Spinal cord (tissue), 10 donors: ENCODE results near the gene CTNNA2. TPM values are rescaled to one million over a fixed set of nuclear protein-coding genes. Genes with fewer than 3 reads are reported as not detected.

Experiments
- DNase-seq, 6 donors: peaks; one replicate each; pipeline versions ENCODE4 v3.0.0 to v3.0.0-alpha.2; 2013 to 2015; ENCODE audit warnings: low spot score in 6 of 6, low read depth in 4 of 6
- H3K27ac ChIP-seq: one replicate; pipeline ENCODE4 v1.5.1; 2013; ENCODE audit warnings: low read depth, low read length, control low read depth
- H3K27me3 ChIP-seq: one replicate; pipeline ENCODE4 v1.6.1; 2013; ENCODE audit warnings: low read length; ENCODE audit not compliant: control insufficient read depth, insufficient read depth
- H3K36me3 ChIP-seq: one replicate; pipeline ENCODE4 v1.6.1; 2013; ENCODE audit warnings: low read length; ENCODE audit not compliant: control insufficient read depth, insufficient read depth
- H3K4me1 ChIP-seq: one replicate; pipeline ENCODE4 v1.6.1; 2013; ENCODE audit warnings: low read length; ENCODE audit not compliant: control insufficient read depth, insufficient read depth
- H3K4me3 ChIP-seq: one replicate; pipeline ENCODE4 v1.5.1; 2013; ENCODE audit warnings: low read depth, low read length, control low read depth
- H3K9me3 ChIP-seq: one replicate; pipeline ENCODE4 v1.6.1; 2013; ENCODE audit warnings: low read length; ENCODE audit not compliant: control insufficient read depth, insufficient read depth
- WGBS: methylation state at CpG from one replicate; pipeline ENCODE4 v1.1.5; 2013; ENCODE audit warnings: missing lambda C conversion rate; ENCODE audit not compliant: insufficient coverage; 5-methylcytosine and 5-hydroxymethylcytosine counted together
- polyA plus RNA-seq, 2 donors: library from polyadenylated mRNA; unstranded; fragments of 120-200 nt; gene quantifications; one replicate each; pipeline ENCODE4 v1.2.1, GENCODE V29; 2013; ENCODE audit not compliant: insufficient read length in 2 of 2
- total RNA-seq, 2 donors: library from RNA; depleted of rRNA in 1 of 2; stranded (reverse); fragments of 120-200 nt in 1 of 2; fragments of >200 nt in 1 of 2; gene quantifications; one replicate each; pipeline versions ENCODE4 v1.2.3 to v1.2.4, GENCODE V29; 2013 to 2014
- donor health status: healthy.

The CTNNA2 gene
- total and polyA plus RNA-seq, 4 donors = 42.4 to 117 (median 84.7) TPM

DNA sequence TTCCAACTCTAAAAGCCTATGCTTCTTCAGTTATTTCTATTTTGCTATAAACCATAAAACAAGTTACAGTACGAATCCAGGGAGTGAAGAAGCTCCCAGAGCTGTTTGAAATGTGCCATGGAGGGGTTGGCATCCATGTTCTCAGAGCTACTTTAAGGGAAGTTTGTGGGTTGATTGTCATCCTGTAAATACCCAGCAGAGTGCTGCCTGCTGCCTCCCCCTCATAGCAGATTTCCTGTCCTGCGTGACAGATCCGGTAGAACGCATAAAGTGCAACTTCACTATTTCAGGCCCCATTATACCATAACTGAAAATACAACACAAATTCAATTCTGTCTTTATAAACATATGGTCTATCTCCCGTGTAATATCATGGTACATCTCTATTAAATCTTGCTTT is 114.4 kb downstream of the CTNNA2 start:
- no peak for DNase-seq
- Histone ChIP-seq H3K4me3 (no peak overlapping the region), H3K9me3 (no peaks in the 10 kb centered on the region), H3K27me3 (no peaks in the 10 kb centered on the region), H3K27ac (no peak overlapping the region), H3K36me3 (no peaks in the 10 kb centered on the region), H3K4me1 (no peaks in the 10 kb centered on the region)
- WGBS = no CpG with 5 or more reads among the region's 5 CpGs

- DNase-seq = no peak
- 100% methylated on average over 1 of the region's 3 CpGs for WGBS
- Histone ChIP-seq H3K4me3 (no peak overlapping the region), H3K27me3 (no peaks in the 10 kb centered on the region), H3K9me3 (no peaks in the 10 kb centered on the region), H3K4me1 (no peaks in the 10 kb centered on the region), H3K36me3 (no peaks in the 10 kb centered on the region), H3K27ac (no peak overlapping the region)
Observed at GRCh38 chr2:79630060-79630459, 117.2 kb downstream of the CTNNA2 start.

DNA sequence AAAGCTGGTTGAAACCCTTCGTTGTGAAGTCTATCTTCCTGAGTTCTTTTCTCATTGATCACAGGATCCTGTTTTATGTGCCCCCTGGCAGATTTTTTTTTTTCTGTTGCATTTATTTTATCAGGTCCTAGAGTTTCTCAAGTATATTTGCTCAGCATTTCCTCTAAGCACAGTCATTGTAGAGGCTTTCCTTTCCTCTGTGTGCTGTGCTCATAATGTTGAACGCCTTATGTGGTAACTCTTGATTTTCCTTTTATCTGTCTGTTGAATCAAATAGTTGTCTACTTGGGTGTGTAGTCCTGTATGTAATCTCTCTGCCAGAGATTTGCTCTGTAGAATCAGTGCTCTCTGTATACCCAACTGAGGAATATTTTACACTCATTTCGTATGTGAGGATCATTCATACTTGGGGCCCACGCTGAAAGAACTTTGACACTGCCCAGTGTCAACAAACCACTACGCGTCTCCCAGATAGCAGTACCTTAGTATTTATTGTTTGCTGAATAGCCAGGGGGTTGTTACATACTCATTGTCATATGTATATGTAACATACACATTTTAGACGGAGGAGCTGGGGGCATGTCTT is 118.2 kb downstream of the CTNNA2 start:
- no peaks in the 10 kb centered on the region for H3K9me3 ChIP-seq
- no peaks in the 10 kb centered on the region for H3K36me3 ChIP-seq
- no peak for DNase-seq
- no peak overlapping the region for H3K27ac ChIP-seq
- no CpG with 5 or more reads among the region's 7 CpGs for WGBS
- H3K4me1 ChIP-seq = no peaks in the 10 kb centered on the region
- no peak overlapping the region for H3K4me3 ChIP-seq
- no peaks in the 10 kb centered on the region for H3K27me3 ChIP-seq

- Histone ChIP-seq H3K27ac (no peak overlapping the region), H3K36me3 (no peaks in the 10 kb centered on the region), H3K9me3 (no peaks in the 10 kb centered on the region), H3K4me3 (no peak overlapping the region), H3K4me1 (no peaks in the 10 kb centered on the region), H3K27me3 (no peaks in the 10 kb centered on the region)
- DNase-seq = peak in 2 of 6 donors; percentile 4 to 62
- no CpG with 5 or more reads among the region's 3 CpGs for WGBS
Observed at GRCh38 chr2:79638410-79638809, 125.6 kb downstream of the CTNNA2 start.

DNA sequence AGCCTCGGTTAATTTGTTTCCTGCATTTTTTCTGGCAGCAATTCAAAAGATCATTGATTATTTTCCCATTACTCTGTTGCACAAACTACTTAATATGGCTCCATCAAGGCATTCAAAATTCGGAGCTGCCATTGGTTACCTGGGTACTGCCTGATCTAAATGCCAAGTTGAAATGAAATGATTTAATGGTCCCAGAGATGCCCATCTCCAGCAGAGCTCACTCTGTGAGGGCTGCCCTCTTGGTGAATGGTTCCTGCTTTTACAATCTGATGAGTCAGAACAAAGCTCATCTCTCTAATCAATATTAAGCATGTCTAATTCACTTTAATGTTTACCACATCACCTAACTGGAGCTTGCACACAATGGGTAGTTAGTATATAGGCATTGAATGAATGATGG is 126.1 kb downstream of the CTNNA2 start:
- Histone ChIP-seq H3K4me1 (no peaks in the 10 kb centered on the region), H3K4me3 (no peak overlapping the region), H3K9me3 (no peaks in the 10 kb centered on the region), H3K36me3 (no peaks in the 10 kb centered on the region), H3K27ac (no peak overlapping the region), H3K27me3 (no peaks in the 10 kb centered on the region)
- no peak for DNase-seq
- 71% methylated on average over 1 of the region's 2 CpGs for WGBS

DNA sequence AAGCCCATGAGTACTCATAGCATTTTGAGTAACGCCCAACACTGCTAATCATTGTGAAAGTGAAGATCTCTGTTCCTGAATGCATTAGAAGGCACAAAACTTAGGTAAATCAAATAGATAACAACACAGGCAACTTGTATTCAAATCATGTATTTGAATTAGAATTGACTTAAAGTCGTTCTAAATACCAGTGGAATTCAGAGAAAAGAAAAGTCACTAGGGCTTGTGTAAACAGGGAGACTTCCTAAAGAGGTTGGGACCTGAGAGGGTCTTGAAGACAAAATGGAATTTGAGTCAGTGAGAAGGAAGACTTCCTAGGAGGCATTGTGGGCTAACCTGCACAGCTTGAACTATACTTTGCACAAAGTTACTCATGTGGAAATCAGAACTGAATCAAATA is 127.2 kb downstream of the CTNNA2 start:
- Histone ChIP-seq H3K4me1 (no peaks in the 10 kb centered on the region), H3K27me3 (no peaks in the 10 kb centered on the region), H3K9me3 (no peaks in the 10 kb centered on the region), H3K27ac (no peak overlapping the region), H3K36me3 (no peaks in the 10 kb centered on the region), H3K4me3 (no peak overlapping the region)
- no CpG with 5 or more reads among the region's 2 CpGs for WGBS
- DNase-seq = no peak

DNA sequence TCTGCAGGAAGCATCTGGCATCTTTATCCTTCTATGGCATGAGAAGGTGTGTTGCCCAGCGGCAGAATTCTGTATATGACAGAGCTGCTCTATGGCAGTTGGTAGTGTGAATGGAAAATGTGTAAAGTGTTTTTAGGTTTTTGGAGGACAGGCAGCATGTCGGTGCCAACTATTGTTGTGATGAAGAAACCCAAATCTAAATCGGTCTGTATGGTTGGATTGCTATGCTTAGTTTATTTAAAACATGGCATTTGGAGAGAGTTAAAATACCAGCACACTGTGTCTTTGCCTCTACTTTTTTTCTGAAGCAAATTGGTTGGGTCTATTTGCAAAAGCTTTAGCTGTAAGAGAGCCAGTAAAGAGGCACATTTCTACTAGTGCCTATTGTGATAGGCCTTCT is 136.7 kb downstream of the CTNNA2 start:
- Histone ChIP-seq H3K36me3 (no peaks in the 10 kb centered on the region), H3K9me3 (no peaks in the 10 kb centered on the region), H3K4me1 (no peaks in the 10 kb centered on the region), H3K4me3 (no peak overlapping the region), H3K27me3 (no peaks in the 10 kb centered on the region), H3K27ac (no peak overlapping the region)
- WGBS = 91% methylated on average over 3 of the region's 3 CpGs
- peak in 1 of 6 donors; percentile 32 for DNase-seq

GRCh38 chr2:79660557-79660956 is 147.7 kb downstream of the CTNNA2 start:
- H3K4me3 ChIP-seq = no peak overlapping the region
- no peak for DNase-seq
- no peaks in the 10 kb centered on the region for H3K27me3 ChIP-seq
- no peaks in the 10 kb centered on the region for H3K4me1 ChIP-seq
- H3K9me3 ChIP-seq = peaks cover 5% of the 10 kb centered on the region
- H3K36me3 ChIP-seq = no peaks in the 10 kb centered on the region
- H3K27ac ChIP-seq = no peak overlapping the region

DNA sequence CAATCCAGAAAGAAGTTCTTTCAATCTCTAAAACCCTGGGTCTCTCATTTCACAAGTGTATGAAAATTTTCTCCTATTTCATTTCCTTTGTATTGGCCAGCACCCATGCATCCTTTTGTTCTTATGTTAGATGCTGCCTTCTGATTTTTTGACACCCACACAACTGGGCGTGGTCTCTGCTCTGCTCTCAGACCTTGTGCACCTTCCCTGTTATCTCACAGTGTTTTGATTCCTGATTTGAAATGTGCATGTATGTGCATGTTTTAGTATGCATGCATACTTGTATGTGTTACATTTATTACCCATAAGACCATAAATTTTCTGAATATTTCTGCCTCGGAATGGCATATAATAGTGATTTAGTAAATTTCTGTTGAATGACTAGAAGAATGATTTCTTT is 152.2 kb downstream of the CTNNA2 start:
- H3K36me3 ChIP-seq = peaks cover 2% of the 10 kb centered on the region
- H3K27me3 ChIP-seq = no peaks in the 10 kb centered on the region
- H3K27ac ChIP-seq = no peak overlapping the region
- no peaks in the 10 kb centered on the region for H3K9me3 ChIP-seq
- H3K4me1 ChIP-seq = no peaks in the 10 kb centered on the region
- WGBS = no CpG with 5 or more reads among the region's 2 CpGs
- no peak overlapping the region for H3K4me3 ChIP-seq
- DNase-seq = no peak

DNA sequence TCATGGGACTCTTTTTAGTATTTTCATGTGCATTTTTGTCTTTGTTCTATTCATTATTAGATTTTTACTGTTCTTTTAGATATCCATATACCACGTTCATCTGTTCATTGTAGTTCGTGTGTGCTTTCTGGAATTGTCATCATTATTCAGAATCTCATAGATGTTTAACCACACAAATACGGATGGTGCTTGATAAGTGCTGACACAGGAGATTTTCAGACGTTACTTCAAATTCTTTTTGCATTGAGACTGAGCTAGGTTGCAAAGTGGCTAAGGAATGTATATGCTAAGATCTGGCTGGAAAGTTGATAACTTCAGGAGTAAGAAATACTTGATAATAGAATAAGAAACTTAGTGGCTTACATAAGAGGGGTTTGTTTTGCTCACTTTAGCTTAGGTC is 153.6 kb downstream of the CTNNA2 start:
- no peaks in the 10 kb centered on the region for H3K9me3 ChIP-seq
- DNase-seq = no peak
- 83% methylated on average over 2 of the region's 4 CpGs for WGBS
- H3K4me3 ChIP-seq = no peak overlapping the region
- H3K4me1 ChIP-seq = no peaks in the 10 kb centered on the region
- no peak overlapping the region for H3K27ac ChIP-seq
- H3K36me3 ChIP-seq = peaks cover 2% of the 10 kb centered on the region
- H3K27me3 ChIP-seq = no peaks in the 10 kb centered on the region
